ENCODE measurements around the gene CBX5. TPM values are rescaled to one million over a fixed set of nuclear protein-coding genes. Genes with fewer than 3 reads are reported as not detected.

The CBX5 gene
- total and polyA plus RNA-seq, 9 of the 15 experiments (the other 6 are each of a cell fraction or from before 2014, with no cell fraction given), result 32.6 to 102 (median 59.2) TPM

DNA sequence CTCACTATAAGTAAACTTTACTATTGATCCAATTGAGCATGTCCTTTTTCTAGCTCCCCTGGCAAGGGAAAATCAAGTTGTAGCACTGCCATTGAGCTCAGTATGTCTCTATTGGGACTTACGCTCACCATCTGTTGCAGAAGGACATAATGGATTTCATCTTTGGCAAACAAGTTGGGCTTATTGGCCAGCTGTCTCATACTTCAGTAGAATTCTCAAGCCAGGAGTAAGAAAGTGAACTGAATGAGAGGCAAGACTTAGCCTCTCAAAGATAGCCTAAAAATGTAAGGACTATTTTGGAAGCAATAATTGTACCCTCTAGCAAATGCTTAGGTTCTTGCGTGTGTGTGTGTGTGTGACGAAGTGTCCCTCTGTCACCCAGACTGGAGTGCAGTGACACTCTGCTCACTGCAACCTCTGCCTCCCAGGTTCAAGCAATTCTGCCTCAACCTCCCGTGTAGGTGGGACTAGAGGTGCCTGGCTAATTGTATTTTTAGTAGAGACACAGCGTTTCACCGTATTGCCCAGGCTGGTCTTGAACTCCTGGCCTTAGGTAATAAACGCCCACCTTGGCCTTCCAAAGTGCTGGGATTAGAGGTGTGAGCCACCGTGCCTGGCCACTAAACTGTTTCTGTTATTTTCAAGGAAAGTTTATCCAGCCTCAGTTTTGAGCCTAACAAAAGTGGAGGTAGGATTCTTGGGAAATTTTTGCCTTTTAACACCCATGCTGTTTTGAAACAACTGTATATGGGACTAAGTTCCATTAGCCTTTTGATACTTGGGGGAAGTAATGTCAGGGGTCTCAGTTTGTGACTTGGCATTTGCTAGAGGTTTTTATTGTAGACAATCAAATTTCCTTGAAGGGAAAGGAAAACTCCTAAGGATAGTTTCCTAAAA, 7.6 kb upstream of the CBX5 start (continued):
- TF ChIP-seq SRF (CRISPR knock-in tag; IDR thresholded peaks at IDR 0.05) (0 out of 4 replicates have a peak, but pooled peaks of 1 of the 2 experiments have one; percentile 6), CHD1 (IDR thresholded peaks at IDR 0.05; ENCODE audit: low read length) (peak; percentile 70), CGGBP1 (CRISPR knock-in tag; IDR thresholded peaks at IDR 0.05) (peak; percentile 84; the same call in 1 of the 2 replicates), ZBTB43 (CRISPR knock-in tag; IDR thresholded peaks at IDR 0.05) (0 out of 2 replicates have a peak, but pooled peaks have one; percentile 62), KHSRP (IDR thresholded peaks at IDR 0.05) (0 out of 2 replicates have a peak, but pooled peaks have one; percentile 58), CHD2 (IDR thresholded peaks at IDR 0.05; ENCODE audit: low read depth, low read length) (0 out of 2 replicates have a peak, but pooled peaks have one; percentile 45), HDAC2 (IDR thresholded peaks at IDR 0.05) (no peak), ZBTB1 (CRISPR knock-in tag; IDR thresholded peaks at IDR 0.05; ENCODE audit: borderline replicate concordance, low read depth) (peak; percentile 37; the same call in 1 of the 2 replicates), NKRF (IDR thresholded peaks at IDR 0.05; ENCODE audit: borderline replicate concordance) (0 out of 2 replicates have a peak, but pooled peaks have one; percentile 17), KDM1A (IDR thresholded peaks at IDR 0.05) (no peak), CBX3 (IDR thresholded peaks at IDR 0.05; ENCODE audit: borderline replicate concordance in 1 of 2, low read length in 2 of 2) (no peak), MYNN (IDR thresholded peaks at IDR 0.05) (peak; percentile 70; the same call in 1 of the 2 replicates), MYNN (CRISPR knock-in tag; IDR thresholded peaks at IDR 0.05) (no peak), ZNF311 (CRISPR knock-in tag; IDR thresholded peaks at IDR 0.05) (0 out of 2 replicates have a peak, but pooled peaks have one; percentile 17)
- TF ChIP-seq, protein P1, sequence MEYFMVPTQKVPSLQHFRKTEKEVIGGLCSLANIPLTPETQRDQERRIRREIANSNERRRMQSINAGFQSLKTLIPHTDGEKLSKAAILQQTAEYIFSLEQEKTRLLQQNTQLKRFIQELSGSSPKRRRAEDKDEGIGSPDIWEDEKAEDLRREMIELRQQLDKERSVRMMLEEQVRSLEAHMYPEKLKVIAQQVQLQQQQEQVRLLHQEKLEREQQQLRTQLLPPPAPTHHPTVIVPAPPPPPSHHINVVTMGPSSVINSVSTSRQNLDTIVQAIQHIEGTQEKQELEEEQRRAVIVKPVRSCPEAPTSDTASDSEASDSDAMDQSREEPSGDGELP (CRISPR knock-in tag; IDR thresholded peaks at IDR 0.05; ENCODE audit: borderline replicate concordance), result peak; percentile 53
- TF ChIP-seq, protein P2, sequence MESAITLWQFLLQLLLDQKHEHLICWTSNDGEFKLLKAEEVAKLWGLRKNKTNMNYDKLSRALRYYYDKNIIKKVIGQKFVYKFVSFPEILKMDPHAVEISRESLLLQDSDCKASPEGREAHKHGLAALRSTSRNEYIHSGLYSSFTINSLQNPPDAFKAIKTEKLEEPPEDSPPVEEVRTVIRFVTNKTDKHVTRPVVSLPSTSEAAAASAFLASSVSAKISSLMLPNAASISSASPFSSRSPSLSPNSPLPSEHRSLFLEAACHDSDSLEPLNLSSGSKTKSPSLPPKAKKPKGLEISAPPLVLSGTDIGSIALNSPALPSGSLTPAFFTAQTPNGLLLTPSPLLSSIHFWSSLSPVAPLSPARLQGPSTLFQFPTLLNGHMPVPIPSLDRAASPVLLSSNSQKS (CRISPR knock-in tag; IDR thresholded peaks at IDR 0.05), result no peak
- TF ChIP-seq, protein P3, sequence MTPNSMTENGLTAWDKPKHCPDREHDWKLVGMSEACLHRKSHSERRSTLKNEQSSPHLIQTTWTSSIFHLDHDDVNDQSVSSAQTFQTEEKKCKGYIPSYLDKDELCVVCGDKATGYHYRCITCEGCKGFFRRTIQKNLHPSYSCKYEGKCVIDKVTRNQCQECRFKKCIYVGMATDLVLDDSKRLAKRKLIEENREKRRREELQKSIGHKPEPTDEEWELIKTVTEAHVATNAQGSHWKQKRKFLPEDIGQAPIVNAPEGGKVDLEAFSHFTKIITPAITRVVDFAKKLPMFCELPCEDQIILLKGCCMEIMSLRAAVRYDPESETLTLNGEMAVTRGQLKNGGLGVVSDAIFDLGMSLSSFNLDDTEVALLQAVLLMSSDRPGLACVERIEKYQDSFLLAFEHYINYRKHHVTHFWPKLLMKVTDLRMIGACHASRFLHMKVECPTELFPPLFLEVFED (CRISPR knock-in tag; conservative IDR thresholded peaks at IDR 0.05), result 0 out of 2 replicates have a peak, but pooled peaks have one; percentile 83
- TF ChIP-seq, protein P4, sequence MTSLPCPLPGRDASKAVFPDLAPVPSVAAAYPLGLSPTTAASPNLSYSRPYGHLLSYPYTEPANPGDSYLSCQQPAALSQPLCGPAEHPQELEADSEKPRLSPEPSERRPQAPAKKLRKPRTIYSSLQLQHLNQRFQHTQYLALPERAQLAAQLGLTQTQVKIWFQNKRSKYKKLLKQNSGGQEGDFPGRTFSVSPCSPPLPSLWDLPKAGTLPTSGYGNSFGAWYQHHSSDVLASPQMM (CRISPR knock-in tag; IDR thresholded peaks at IDR 0.05), result peak; percentile 72; the same call in 1 of the 2 replicates
